K562 (cell line): ENCODE measurements around the gene RETSAT. TPM values are rescaled to one million over a fixed set of nuclear protein-coding genes. Genes with fewer than 3 reads are reported as not detected.

Experiments used
- ATAC-seq: fragments of 200-7000 bp; cut with Tn5 transposase; 3 replicates; pipeline ENCODE4 v1.9.1; 2020; ENCODE audit warnings: moderate library complexity
- BruUV-seq: library from RNA; stranded (reverse); fragments of 400-500 nt; replicated peaks from 2 replicates; lab custom pipeline; 2021; lab: Mats Ljungman, UMichigan
- CTCF ChIA-PET: fragments of 300-600 bp; formaldehyde crosslinking; extraction: SDS; loops from one replicate; lab custom pipeline; 2021; ENCODE audit warnings: low intra/inter-chr PET ratio; lab: Yijun Ruan, JAX
- POLR2A ChIA-PET: fragments of 300-600, 350-650 bp; sonication (Branson Sonifier 250); formaldehyde crosslinking; extraction: SDS; loops from one replicate; lab custom pipeline; 2021; ENCODE audit warnings: antibody characterized with exemption, inconsistent platforms; lab: Yijun Ruan, JAX
- DNase-seq, 4 experiments: peaks; one replicate each; pipeline versions ENCODE4 v3.0.0 to v3.0.0-alpha.2; 2011 to 2018; ENCODE audit warnings: low spot score in 3 of 4, mixed read lengths in 3 of 4; ENCODE audit errors: extremely low read depth in 1 of 4
- FAIRE-seq: peaks from 2 replicates; lab custom pipeline; 2011; peaks lifted over from hg19 to GRCh38; lab: Jason Lieb, UNC
- H2AFZ ChIP-seq: 2 replicates; pipeline ENCODE4 v1.6.0; 2011; ENCODE audit warnings: low read depth, low read length, control low read depth, inconsistent platforms
- H3K27ac ChIP-seq: fragments of 200-600 bp; 3 replicates; pipeline ENCODE4 v1.8.0; 2011; ENCODE audit warnings: low read depth, mild to moderate bottlenecking, control low read depth, inconsistent platforms, low read length, moderate library complexity, mixed read lengths; ENCODE audit errors: extremely low read depth
- H3K27me3 ChIP-seq, 2 experiments: fragments of 300-600 bp in 1 of 2; 2 replicates in 1 of 2; 3 replicates in 1 of 2; pipeline versions ENCODE4 v1.6.0 to v1.8.0; 2011; ENCODE audit warnings: inconsistent platforms in 2 of 2, low read length in 2 of 2, mild to moderate bottlenecking in 1 of 2, mixed read lengths in 1 of 2, moderate library complexity in 1 of 2; ENCODE audit not compliant: control insufficient read depth in 2 of 2, insufficient read depth in 2 of 2
- H3K36me3 ChIP-seq: fragments of 300-600 bp; 3 replicates; pipeline ENCODE4 v1.8.0; 2011; ENCODE audit warnings: mild to moderate bottlenecking, low read length, inconsistent platforms; ENCODE audit not compliant: control insufficient read depth, insufficient read depth
- H3K4me1 ChIP-seq, 2 experiments: fragments of 200-600 bp in 1 of 2; replicated peaks in 1 of 2; 2 replicates in 1 of 2; 3 replicates in 1 of 2; pipeline versions ENCODE4 v1.5.1 to v1.8.0; 2011; ENCODE audit warnings: inconsistent platforms in 2 of 2, low read length in 2 of 2, mild to moderate bottlenecking in 1 of 2, mixed read lengths in 1 of 2, moderate library complexity in 1 of 2; ENCODE audit not compliant: control insufficient read depth in 2 of 2, insufficient read depth in 2 of 2
- H3K4me2 ChIP-seq: 2 replicates; pipeline ENCODE4 v1.6.1; 2011; ENCODE audit warnings: low read length, control low read depth, inconsistent platforms, mixed read lengths; ENCODE audit not compliant: insufficient read depth
- H3K4me3 ChIP-seq: fragments of 200-600 bp; sonication (generic), shearing (Covaris generic); 2 replicates; pipeline ENCODE4 v1.5.1; 2016; ENCODE audit warnings: control low read depth, inconsistent platforms
- H3K79me2 ChIP-seq: fragments of 200-600 bp; 3 replicates; pipeline ENCODE4 v1.8.0; 2011; ENCODE audit warnings: low read length, inconsistent platforms; ENCODE audit not compliant: control insufficient read depth, insufficient read depth
- H3K9ac ChIP-seq, 2 experiments: 2 replicates each; pipeline versions ENCODE4 v1.6.0 to v1.6.1; 2011; ENCODE audit warnings: low read depth in 2 of 2, low read length in 2 of 2, control low read depth in 1 of 2, inconsistent platforms in 1 of 2, mild to moderate bottlenecking in 1 of 2, mixed read lengths in 1 of 2; ENCODE audit not compliant: insufficient read depth in 1 of 2
- H3K9me1 ChIP-seq: one replicate; pipeline ENCODE4 v1.6.0; 2011; ENCODE audit warnings: inconsistent platforms, mild to moderate bottlenecking, low read length, moderate library complexity; ENCODE audit not compliant: control insufficient read depth, insufficient read depth
- H3K9me3 ChIP-seq: replicated peaks from 2 replicates; pipeline ENCODE4 v1.5.1; 2011; ENCODE audit warnings: low read depth, low read length, inconsistent platforms; ENCODE audit not compliant: control insufficient read depth, insufficient read depth
- H4K20me1 ChIP-seq: replicated peaks from 2 replicates; pipeline ENCODE4 v1.6.1; 2011; ENCODE audit warnings: low read length, inconsistent platforms, mixed read lengths; ENCODE audit not compliant: control insufficient read depth, insufficient read depth
- CBFA2T3 ChIP-seq: fragments of 450-650 bp; IDR thresholded peaks from 2 replicates; pipeline ENCODE4 v1.6.1; 2017
- CREBBP ChIP-seq: IDR thresholded peaks from one replicate; pipeline ENCODE4 v1.6.1; 2012; ENCODE audit warnings: low read depth, mild to moderate bottlenecking, control low read depth, inconsistent platforms, low read length
- EGR1 ChIP-seq: fragments of 450-650 bp; conservative IDR thresholded peaks from 2 replicates; pipeline ENCODE4 v1.6.1; 2017; ENCODE audit warnings: mild to moderate bottlenecking
- KDM1A ChIP-seq, 2 experiments: fragments of 450-650 bp; IDR thresholded peaks; 2 replicates each; pipeline ENCODE4 v1.6.1; 2016; ENCODE audit warnings: mild to moderate bottlenecking in 2 of 2
- RCOR1 ChIP-seq, 2 experiments: IDR thresholded peaks; 2 replicates each; pipeline ENCODE4 v1.6.1; 2012; ENCODE audit warnings: low read depth in 2 of 2, low read length in 2 of 2, borderline replicate concordance in 1 of 2, improper control_type of control experiment in 1 of 2
- VEZF1 ChIP-seq: fragments of 200-800 bp; sonication (Bioruptor generic); IDR thresholded peaks from 2 replicates; pipeline ENCODE4 v1.6.1; 2017; ENCODE audit warnings: missing genetic modification characterization, missing compliant biosample characterization
- WGBS: fragments of 100-300 bp; shearing (Covaris generic); methylation state at CpG from one replicate; pipeline ENCODE4 v1.1.6; 2016; ENCODE audit warnings: low coverage, mixed read lengths; ENCODE audit not compliant: insufficient coverage; ENCODE audit errors: missing lambda C conversion rate; 5-methylcytosine and 5-hydroxymethylcytosine counted together
- in situ Hi-C: fragments of 300-500 bp; cut with MboI; formaldehyde crosslinking; loops from 4 replicates; pipeline ENCODE4 v1.15.0; 2018; ENCODE audit warnings: inconsistent platforms, mixed read lengths
- intact Hi-C: fragments of 100-400 bp; cut with micrococcal nuclease; formaldehyde crosslinking; loops from 2 replicates; pipeline ENCODE4 v1.14.2; 2022
- polyA plus RNA-seq, 8 experiments: library from polyadenylated mRNA; depleted of rRNA in 4 of 8; stranded (reverse) in 5 of 8; unstranded in 3 of 8; fragments of >200 nt; fragmentation: Nextera tagmentation in 2 of 8; fragmentation: Illumina TruSeq in 1 of 8; extraction: Ambion mirVana in 2 of 8; extraction: Trizol in 1 of 8; gene quantifications; 2 replicates each; pipeline versions ENCODE4 v1.2.1 to v1.2.3, GENCODE V29; 2011 to 2014; ENCODE audit warnings: inconsistent platforms in 1 of 8, missing spikeins in 1 of 8
- total RNA-seq, 7 experiments: library from RNA; depleted of rRNA in 6 of 7; stranded (reverse); fragments of >200 nt in 6 of 7; fragmentation: Illumina TruSeq in 2 of 7; extraction: Trizol in 2 of 7; gene quantifications; 2 replicates each; pipeline versions ENCODE4 v1.2.1 to v1.2.3, GENCODE V29; 2011 to 2021; ENCODE audit warnings: low replicate concordance in 1 of 7
- TF ChIP-seq, protein P1 (sequence below), 2 experiments: fragments of 450-650 bp in 1 of 2; sonication (generic) in 1 of 2; formaldehyde crosslinking in 1 of 2; IDR thresholded peaks; 2 replicates each; pipeline versions ENCODE4 v1.7.1 to v1.9.0; 2016 to 2022; ENCODE audit warnings: inconsistent platforms in 1 of 2, mild to moderate bottlenecking in 1 of 2, missing genetic modification reagents in 1 of 2

Gene RETSAT
- total and polyA plus RNA-seq, 9 of the 15 experiments (the other 6 are each of a cell fraction or from before 2014, with no cell fraction given) = 1.9 to 21.6 (median 16.5) TPM

DNA sequence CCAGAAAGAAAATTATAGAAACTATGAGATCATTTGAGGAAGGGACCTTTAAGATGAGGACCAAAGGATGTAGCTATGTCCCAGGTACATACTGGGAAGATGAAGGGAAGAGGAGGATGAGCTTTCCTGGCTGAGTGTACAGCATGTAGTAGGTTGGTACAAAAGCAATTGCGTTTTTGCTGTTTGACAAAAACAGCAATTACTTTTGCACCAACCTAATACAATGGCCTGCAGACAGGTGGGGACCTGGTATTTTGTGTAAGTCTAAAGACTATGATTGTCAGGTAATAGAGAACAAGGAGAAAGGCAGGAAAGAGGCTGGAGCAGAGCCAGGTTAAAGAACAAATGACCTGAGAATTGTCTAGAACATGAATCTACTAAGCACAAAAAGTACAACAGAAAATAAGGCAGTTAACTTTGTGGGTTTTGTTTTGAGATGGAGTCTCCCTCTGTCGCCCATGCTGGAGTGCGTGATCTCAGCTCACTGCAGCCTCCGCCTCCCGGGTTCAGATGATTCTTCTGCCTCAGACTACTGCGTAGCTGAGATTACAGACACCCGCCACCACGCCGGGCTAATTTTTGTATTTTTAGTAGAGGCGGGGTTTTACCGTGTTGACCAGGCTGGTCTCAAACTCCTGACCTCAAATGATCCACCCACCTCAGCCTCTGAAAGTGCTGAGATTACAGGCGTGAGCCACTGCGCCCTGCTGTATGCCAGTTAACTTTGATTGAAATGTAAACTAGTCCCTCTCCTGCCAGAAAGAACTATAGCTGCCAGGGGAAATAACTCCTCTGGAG, 23.3 kb downstream of the RETSAT start:
- DNase-seq (peak in 1 of 4 experiments; percentile 37), FAIRE-seq (no peak), ATAC-seq (no peak)
- H4K20me1 ChIP-seq = peaks cover 2% of the 10 kb centered on the region
- H2AFZ ChIP-seq = no peak overlapping the region
- no peak overlapping the region for H3K27ac ChIP-seq
- intact Hi-C loops (no loop called here), in situ Hi-C loops (no loop called here)
- peaks cover 12 to 15% of the 10 kb centered on the region in 2 experiments; a peak in 4 of 5 replicates for H3K4me1 ChIP-seq
- peaks cover 6% of the 10 kb centered on the region for H3K36me3 ChIP-seq
- H3K4me3 ChIP-seq = no peak overlapping the region
- no peak overlapping the region for H3K9ac ChIP-seq
- no peaks in the 10 kb centered on the region for H3K9me1 ChIP-seq
- peaks cover 18% of the 10 kb centered on the region for H3K79me2 ChIP-seq
- no peaks in the 10 kb centered on the region for H3K27me3 ChIP-seq
- WGBS = 13% methylated on average over 13 of the region's 13 CpGs
- no peak for TF ChIP-seq CREBBP
- TF ChIP-seq, protein P1, sequence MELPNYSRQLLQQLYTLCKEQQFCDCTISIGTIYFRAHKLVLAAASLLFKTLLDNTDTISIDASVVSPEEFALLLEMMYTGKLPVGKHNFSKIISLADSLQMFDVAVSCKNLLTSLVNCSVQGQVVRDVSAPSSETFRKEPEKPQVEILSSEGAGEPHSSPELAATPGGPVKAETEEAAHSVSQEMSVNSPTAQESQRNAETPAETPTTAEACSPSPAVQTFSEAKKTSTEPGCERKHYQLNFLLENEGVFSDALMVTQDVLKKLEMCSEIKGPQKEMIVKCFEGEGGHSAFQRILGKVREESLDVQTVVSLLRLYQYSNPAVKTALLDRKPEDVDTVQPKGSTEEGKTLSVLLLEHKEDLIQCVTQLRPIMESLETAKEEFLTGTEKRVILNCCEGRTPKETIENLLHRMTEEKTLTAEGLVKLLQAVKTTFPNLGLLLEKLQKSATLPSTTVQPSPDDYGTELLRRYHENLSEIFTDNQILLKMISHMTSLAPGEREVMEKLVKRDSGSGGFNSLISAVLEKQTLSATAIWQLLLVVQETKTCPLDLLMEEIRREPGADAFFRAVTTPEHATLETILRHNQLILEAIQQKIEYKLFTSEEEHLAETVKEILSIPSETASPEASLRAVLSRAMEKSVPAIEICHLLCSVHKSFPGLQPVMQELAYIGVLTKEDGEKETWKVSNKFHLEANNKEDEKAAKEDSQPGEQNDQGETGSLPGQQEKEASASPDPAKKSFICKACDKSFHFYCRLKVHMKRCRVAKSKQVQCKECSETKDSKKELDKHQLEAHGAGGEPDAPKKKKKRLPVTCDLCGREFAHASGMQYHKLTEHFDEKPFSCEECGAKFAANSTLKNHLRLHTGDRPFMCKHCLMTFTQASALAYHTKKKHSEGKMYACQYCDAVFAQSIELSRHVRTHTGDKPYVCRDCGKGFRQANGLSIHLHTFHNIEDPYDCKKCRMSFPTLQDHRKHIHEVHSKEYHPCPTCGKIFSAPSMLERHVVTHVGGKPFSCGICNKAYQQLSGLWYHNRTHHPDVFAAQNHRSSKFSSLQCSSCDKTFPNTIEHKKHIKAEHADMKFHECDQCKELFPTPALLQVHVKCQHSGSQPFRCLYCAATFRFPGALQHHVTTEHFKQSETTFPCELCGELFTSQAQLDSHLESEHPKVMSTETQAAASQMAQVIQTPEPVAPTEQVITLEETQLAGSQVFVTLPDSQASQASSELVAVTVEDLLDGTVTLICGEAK (IDR thresholded peaks at IDR 0.05) = 0 out of 2 replicates have a peak, but pooled peaks have one; percentile 45
- TF ChIP-seq, protein P1 (CRISPR knock-in tag; IDR thresholded peaks at IDR 0.05) = no peak
- peak; percentile 27; the same call in 1 of the 2 replicates for TF ChIP-seq CBFA2T3
- no peak for TF ChIP-seq VEZF1 (CRISPR knock-in tag)
- 0 out of 4 replicates have a peak, but pooled peaks of 1 of the 2 experiments have one; percentile 16 for TF ChIP-seq RCOR1 (IDR thresholded peaks at IDR 0.05; ENCODE audit: borderline replicate concordance in 1 of 2, low read depth in 2 of 2, low read length in 2 of 2)
- TF ChIP-seq EGR1 = peak; percentile 32; the same call in 1 of the 2 replicates
- peak; percentile 71 to 75; a peak in 2 of 4 replicates for TF ChIP-seq KDM1A (IDR thresholded peaks at IDR 0.05)
- CTCF ChIA-PET = no interaction called here
- POLR2A ChIA-PET = interaction anchor here (0.9 to 1.2 kb wide), 3 partner anchors 13 to 210 kb away, joined by 3 to 4 read pairs (median 4); partner anchors contain the start of gene MAT2A
- BruUV-seq = no TSS peak
- H3K9me3 ChIP-seq = no peaks in the 10 kb centered on the region
- H3K4me2 ChIP-seq = no peak overlapping the region
